GM18951 (cell line): ENCODE measurements around the gene TLE7.

Experiments
- POLR2A ChIP-seq: IDR thresholded peaks from 4 replicates; pipeline ENCODE4 v1.6.1; 2011; ENCODE audit warnings: mild to moderate bottlenecking; ENCODE audit not compliant: insufficient read length, insufficient read depth; ENCODE audit errors: extremely low read depth
- in situ Hi-C: fragments of 300-500 bp; cut with MboI; formaldehyde crosslinking; loops from one replicate; pipeline ENCODE4 v1.12.0; 2022; ENCODE audit warnings: low sequenced_read_pairs, mixed read lengths, inconsistent platforms; ENCODE audit not compliant: unreplicated experiment

Gene TLE7

DNA sequence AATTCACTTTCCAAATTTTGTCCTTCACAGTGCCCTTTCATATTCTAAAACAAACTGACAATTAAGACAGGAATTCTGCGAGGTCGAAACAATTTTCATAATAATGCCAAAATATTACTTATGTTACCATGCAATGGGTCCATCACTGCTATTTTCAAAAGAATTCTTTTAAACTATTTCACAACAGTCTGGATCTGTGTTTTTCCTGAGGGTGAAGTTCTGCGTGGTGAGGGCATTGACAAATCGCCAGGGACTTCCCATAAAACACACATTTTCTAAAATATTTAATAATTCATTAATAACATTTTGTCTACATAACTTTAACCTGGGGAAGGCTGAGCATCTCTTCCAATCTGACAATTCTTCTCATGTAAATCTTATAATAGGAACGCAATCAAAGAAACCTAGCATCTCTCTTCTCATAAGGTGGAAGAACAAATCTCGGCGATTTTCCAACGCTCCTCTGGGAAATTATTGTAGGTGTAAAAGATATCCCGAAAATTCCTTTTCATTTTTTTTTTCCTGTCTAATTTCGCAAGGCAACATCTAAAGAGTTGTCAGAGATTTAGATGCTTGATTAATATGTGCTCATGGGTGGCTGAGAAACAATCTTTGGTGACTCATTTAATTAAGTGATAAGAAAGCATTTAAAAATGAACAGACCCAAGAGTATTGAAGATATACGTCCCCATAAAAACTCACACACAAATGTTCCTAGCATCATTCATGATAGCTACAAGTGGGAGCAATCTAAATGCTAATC lies 41.9 kb downstream of the TLE7 start:
- in situ Hi-C loops = loop anchor here (25.0 kb wide), 1 partner anchor 212 kb away; no protein-coding TSS in a partner anchor
- TF ChIP-seq POLR2A = no peak

DNA sequence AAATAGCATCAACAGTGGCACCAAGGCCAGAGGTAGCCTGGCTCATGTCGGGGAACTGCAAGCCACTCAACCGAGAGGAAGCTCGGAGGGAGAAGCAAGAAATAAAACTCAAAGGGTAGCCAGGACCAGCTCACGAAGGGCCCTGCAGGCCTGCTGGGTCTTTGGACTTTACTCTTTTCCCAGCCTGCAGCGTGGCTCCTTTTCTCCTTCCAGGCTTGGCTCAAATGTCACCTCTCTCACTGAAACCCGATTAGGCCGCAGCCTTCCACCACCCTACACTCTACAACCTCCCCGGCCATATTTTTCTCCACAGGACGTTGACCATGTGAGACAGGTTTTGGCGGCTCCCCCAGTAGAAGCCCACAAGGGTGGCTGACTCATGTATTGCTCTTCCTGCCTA lies 45.3 kb downstream of the TLE7 start:
- TF ChIP-seq POLR2A = no peak
- in situ Hi-C loops = no loop called here

DNA sequence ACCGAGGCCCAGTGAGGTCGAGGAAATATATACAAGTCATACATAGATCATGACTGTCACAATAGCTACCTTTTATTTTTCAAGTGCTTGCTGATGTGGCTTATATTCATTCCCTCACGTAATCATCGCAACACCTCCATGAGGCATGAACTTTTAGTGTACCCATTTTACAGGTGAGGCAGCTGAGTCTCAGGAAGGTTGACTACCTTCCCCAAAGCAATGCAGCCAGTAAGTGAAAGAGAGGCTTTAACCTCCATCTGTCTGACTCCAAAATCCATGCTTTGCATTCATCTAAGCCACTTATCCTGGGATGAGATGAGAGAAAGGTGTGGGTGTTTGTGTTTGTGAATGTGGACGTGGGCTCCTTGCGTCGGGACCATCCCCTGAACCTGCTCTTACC lies 52.5 kb downstream of the TLE7 start:
- no peak for TF ChIP-seq POLR2A
- in situ Hi-C loops = no loop called here

DNA sequence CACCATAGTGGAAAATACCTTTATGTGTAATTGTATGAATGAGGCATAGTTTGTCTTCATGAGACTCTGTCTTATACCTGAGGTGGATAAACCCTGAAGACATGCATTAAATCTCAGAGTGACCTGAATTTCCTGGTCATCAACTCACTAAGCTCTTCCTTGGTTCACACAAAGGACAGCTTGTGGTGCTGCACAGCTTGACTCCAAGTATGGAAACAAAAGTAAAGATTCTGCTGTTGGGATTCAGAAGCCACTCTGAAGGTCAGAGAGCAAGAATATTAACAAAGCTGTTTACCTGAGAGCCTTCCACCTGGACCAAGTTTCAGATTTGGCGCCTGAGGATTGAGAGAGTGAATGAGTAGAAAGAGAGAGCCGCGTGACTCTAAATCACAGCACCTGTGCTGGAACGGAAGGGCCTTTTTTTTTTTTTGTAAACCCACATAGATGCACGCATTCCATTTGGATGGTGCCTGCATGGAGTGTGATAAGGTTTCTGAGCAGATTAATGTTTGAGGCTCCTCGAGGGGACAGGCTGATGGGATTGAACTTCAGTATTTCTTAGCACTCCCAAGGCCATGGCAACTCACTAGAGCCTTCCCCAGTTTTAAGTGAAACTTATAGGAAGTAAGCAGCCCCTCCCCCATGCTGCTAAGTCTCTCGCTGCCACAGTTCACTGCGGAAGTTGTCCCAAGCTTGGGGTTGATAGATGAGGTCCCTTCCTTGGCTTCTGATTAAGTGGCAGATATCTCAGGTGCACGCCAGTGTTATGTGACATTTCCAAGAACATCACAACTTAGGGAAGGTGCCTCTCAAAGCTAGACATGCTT lies 54.6 kb downstream of the TLE7 start:
- TF ChIP-seq POLR2A = no peak
- in situ Hi-C loops = no loop called here

DNA sequence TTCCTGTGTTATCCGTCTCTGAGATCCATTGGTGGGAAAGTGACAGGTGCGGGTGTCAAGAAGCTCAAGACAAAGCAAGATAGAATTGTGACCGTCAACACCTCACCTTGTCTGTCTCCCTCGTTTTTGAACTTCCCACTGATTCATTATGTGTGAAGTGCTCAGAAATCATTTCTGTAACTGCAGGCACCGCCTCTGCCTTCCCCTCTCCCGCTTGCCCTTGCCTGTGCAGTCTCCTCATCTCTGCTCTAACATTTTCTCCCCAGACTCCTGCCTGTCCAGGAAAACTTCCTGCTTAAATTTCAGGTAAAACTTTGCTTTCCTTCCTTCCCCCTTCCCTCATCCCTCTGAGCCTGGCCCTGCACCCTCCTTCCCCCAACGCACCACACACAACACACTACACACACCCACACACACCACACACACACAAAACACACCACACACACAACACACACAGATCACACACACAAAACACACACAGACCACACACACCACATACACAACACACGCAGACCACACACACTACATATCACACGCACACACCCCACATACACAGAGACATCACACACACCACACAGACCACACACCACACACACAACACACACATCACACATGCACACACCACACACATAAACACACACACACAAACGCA lies 57.7 kb downstream of the TLE7 start:
- TF ChIP-seq POLR2A = no peak
- in situ Hi-C loops = no loop called here

DNA sequence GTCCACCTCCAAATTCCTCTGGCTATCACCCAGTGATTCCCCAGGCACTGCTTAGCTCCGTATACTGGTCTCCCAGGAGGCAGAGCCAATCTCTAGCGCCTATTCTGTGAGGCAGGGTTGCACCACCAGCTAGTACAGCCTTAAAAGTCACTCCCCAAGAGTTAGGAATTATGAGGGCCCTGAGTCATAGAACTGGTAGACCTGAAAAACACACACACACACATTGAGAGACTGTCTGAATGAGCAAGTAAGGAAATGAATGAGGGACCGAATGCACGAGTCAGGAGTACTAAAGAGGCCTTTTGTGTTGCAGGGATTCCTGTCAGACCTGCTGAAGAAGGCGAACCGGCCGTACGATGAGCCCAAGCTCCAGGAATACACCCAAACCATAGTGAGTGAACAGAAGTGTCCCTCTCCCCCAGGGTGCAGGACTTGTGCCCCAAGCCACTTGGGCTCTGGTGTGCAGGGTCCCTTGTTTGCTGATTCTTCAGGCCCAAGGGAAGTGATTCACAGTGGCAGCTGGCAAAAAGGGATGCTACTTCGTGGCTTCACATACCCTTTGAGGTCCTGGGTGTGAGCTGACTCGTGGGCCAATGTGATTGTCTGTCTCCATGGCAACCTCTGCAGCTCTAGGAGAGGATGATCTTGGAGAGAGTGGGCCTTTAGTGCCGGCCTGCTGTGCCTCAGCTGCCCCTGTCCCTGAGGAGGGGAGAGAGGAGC lies 58.6 kb downstream of the TLE7 start:
- in situ Hi-C loops = no loop called here
- TF ChIP-seq POLR2A = no peak

DNA sequence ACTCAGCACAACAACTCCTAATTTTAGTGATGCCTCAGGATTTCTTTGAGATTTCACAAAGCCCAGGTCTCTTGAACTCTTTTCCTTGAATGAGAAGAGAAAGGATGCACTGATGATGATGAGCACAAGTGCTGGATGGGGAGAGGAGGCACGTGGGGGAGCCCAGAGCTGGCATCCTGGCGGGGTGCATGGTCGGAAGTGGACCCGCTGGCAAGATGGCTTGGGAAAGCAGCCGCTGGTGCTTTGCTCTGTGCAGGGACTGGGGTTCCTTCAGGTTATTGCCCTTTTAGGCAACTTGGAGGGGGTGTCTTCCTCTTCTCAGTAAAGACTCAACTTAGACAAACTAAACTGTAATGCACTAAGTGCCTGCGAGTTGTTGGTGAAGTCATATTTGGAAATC lies 61.0 kb downstream of the TLE7 start:
- in situ Hi-C loops = no loop called here
- TF ChIP-seq POLR2A = no peak
